Stimulated activated CD8-positive, alpha-beta memory T cell treated with anti-CD3 and anti-CD28 coated beads, Interleukin-7, amount 100 ng/mL, for 1 hour (primary cell): ENCODE data around the gene MUC4.
"Not testable (repeated sequence)": the region's sequence is repeated elsewhere in the genome, so short reads cannot be mapped to it uniquely, and the experiment has no call there.

Source experiments
- DNase-seq, 2 donors: peaks; one replicate each; pipeline ENCODE4 v3.0.0-alpha.2; 2020; ENCODE audit warnings: low read depth in 2 of 2

Gene MUC4

GRCh38 chr3:195762611-195763010, 49.1 kb downstream of the MUC4 start:
- DNase-seq, result no peak

- DNase-seq, result no peak
These were observed 49.5 kb downstream of the MUC4 start for GRCh38 chr3:195762249-195762585.

GRCh38 chr3:195761567-195762248, 50.0 kb downstream of the MUC4 start:
- no peak for DNase-seq

- DNase-seq, result no peak
These were observed 50.6 kb downstream of the MUC4 start for GRCh38 chr3:195761123-195761566.

- no peak for DNase-seq
These were observed 51.2 kb downstream of the MUC4 start for GRCh38 chr3:195760345-195761122.

GRCh38 chr3:195758721-195759353, 52.9 kb downstream of the MUC4 start:
- DNase-seq, result no peak

- DNase-seq, result no peak
These were observed 53.9 kb downstream of the MUC4 start for GRCh38 chr3:195757827-195758226.

- no peak for DNase-seq
These were observed 54.3 kb downstream of the MUC4 start for GRCh38 chr3:195757438-195757770.

- DNase-seq, result peak in 1 of 2 donors; percentile 10
These were observed 55.7 kb downstream of the MUC4 start for GRCh38 chr3:195755791-195756676.

- DNase-seq, result no peak
These were observed 56.3 kb downstream of the MUC4 start for GRCh38 chr3:195755391-195755790.

- no peak for DNase-seq
These were observed 56.8 kb downstream of the MUC4 start for GRCh38 chr3:195754906-195755305.

- DNase-seq, result no peak
These were observed 57.6 kb downstream of the MUC4 start for GRCh38 chr3:195754141-195754540.

- DNase-seq, result no peak
These were observed 58.1 kb downstream of the MUC4 start for GRCh38 chr3:195753581-195753980.

- no peak for DNase-seq
These were observed 59.0 kb downstream of the MUC4 start for GRCh38 chr3:195752546-195753331.

GRCh38 chr3:195752066-195752465, 59.7 kb downstream of the MUC4 start:
- DNase-seq, result no peak

GRCh38 chr3:195751560-195751959, 60.2 kb downstream of the MUC4 start:
- no peak for DNase-seq

- no peak for DNase-seq
These were observed 60.8 kb downstream of the MUC4 start for GRCh38 chr3:195750797-195751520.

- not testable (repeated sequence) for DNase-seq
These were observed 62.6 kb downstream of the MUC4 start for GRCh38 chr3:195749101-195749500.

- DNase-seq, result no peak
These were observed 63.1 kb downstream of the MUC4 start for GRCh38 chr3:195748661-195749060.

- no peak for DNase-seq
These were observed 65.0 kb downstream of the MUC4 start for GRCh38 chr3:195746751-195747150.

GRCh38 chr3:195746346-195746745, 65.4 kb downstream of the MUC4 start:
- DNase-seq, result no peak
